ENCODE data around the gene IL1F10. TPM values are rescaled to one million over a fixed set of nuclear protein-coding genes. Genes with fewer than 3 reads are reported as not detected.
"Not testable (repeated sequence)": the region's sequence is repeated elsewhere in the genome, so short reads cannot be mapped to it uniquely, and the experiment has no call there.

IL1F10 gene
- total RNA-seq, 4 donors from 2014 or later, result not detected

DNA sequence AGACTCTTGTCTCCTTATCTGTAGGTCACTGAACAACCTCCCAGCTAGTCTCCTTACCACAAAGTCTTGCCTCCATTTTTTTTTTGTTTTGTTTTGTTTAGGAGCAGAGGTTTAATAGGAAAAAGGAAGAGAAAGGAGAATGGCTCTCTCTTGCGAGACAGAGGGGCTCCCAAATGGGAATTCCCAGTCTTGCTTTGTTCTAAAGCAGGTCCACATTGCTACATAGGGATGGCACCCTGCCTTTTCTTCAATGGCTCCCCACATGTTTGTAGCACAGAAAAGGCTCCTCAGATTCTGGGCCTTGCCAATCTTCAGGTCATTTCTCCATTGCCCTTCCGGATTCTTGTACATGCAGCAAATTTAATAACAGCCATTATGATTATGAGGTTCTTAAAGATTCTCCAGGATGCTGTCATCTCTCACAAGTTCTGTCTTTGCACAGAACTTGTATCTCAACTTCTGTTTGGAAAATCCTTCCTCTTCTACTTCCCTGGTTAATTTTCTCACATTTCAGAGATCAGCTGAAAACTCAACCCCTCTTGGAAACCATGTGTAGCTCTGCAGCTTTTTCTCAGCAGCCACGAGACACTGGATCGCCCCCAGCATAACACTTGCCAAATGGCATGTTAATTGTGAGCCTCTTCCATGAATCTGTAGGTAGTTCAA is 23.6 kb downstream of the IL1F10 start:
- intact Hi-C loops (cut with DNase I), result no loop called here
- TF ChIP-seq EP300 (IDR thresholded peaks at IDR 0.05), result no peak
- TF ChIP-seq, protein P1, sequence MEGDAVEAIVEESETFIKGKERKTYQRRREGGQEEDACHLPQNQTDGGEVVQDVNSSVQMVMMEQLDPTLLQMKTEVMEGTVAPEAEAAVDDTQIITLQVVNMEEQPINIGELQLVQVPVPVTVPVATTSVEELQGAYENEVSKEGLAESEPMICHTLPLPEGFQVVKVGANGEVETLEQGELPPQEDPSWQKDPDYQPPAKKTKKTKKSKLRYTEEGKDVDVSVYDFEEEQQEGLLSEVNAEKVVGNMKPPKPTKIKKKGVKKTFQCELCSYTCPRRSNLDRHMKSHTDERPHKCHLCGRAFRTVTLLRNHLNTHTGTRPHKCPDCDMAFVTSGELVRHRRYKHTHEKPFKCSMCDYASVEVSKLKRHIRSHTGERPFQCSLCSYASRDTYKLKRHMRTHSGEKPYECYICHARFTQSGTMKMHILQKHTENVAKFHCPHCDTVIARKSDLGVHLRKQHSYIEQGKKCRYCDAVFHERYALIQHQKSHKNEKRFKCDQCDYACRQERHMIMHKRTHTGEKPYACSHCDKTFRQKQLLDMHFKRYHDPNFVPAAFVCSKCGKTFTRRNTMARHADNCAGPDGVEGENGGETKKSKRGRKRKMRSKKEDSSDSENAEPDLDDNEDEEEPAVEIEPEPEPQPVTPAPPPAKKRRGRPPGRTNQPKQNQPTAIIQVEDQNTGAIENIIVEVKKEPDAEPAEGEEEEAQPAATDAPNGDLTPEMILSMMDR (IDR thresholded peaks at IDR 0.05), result no peak
- no peak for TF ChIP-seq POLR2AphosphoS5 (IDR thresholded peaks at IDR 0.05)
- TF ChIP-seq POLR2A (IDR thresholded peaks at IDR 0.05; ENCODE audit: low read depth), result no peak

GRCh38 chr2:113092864-113093612 is 25.3 kb downstream of the IL1F10 start:
- TF ChIP-seq EP300 (IDR thresholded peaks at IDR 0.05) (no peak), POLR2AphosphoS5 (IDR thresholded peaks at IDR 0.05) (no peak), POLR2A (IDR thresholded peaks at IDR 0.05; ENCODE audit: low read depth) (no peak)
- TF ChIP-seq, protein P1 (IDR thresholded peaks at IDR 0.05), result no peak
- 90% methylated on average over 5 of the region's 5 CpGs for WGBS

More for the DNA sequence above, 23.6 kb downstream of the IL1F10 start:
- H3K9me3 ChIP-seq, result peaks cover 0 to 8% (median 0%) of the 10 kb centered on the region in 4 donors
- H3K27ac ChIP-seq (replicated peaks in 1 of 4), result no peak overlapping the region
- no peaks in the 10 kb centered on the region for H3K36me3 ChIP-seq
- no peaks in the 10 kb centered on the region for H3K4me1 ChIP-seq
- no peak overlapping the region for H3K4me3 ChIP-seq
- H3K27me3 ChIP-seq, result peaks cover 0 to 14% (median 0%) of the 10 kb centered on the region in 4 donors
- DNase-seq (ENCODE audit: extremely low spot score), result peak; percentile 50
- 78% methylated on average over 4 of the region's 4 CpGs for WGBS

DNA sequence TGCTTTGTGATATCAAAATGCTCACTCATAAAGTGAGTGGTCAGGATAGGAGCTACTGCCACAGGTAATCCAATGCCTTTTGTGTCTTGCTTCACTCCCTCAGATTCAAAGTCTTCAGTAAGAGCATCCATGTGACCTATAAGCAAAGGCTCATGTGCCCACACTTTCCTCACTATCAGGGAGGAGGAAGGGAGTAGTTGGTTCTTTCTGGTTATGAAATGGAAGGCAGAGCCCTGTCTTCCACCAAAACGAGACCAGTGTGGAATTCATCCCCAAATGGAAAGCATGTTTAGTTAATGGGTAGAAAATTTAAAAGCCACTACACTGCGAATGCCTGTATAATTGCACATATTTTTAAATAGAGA is 25.8 kb downstream of the IL1F10 start:
- Histone ChIP-seq H3K9me3 (peaks cover 0 to 3% (median 0%) of the 10 kb centered on the region in 4 donors), H3K36me3 (no peaks in the 10 kb centered on the region), H3K4me1 (no peaks in the 10 kb centered on the region), H3K27ac (replicated peaks in 1 of 4) (no peak overlapping the region), H3K27me3 (peaks cover 0 to 13% (median 0%) of the 10 kb centered on the region in 4 donors), H3K4me3 (no peak overlapping the region)
- WGBS, result 54% methylated on average over 2 of the region's 2 CpGs
- intact Hi-C loops (cut with DNase I), result no loop called here
- DNase-seq (ENCODE audit: extremely low spot score), result peak; percentile 37
- TF ChIP-seq POLR2A (IDR thresholded peaks at IDR 0.05; ENCODE audit: low read depth) (no peak), EP300 (IDR thresholded peaks at IDR 0.05) (no peak), POLR2AphosphoS5 (IDR thresholded peaks at IDR 0.05) (no peak)
- TF ChIP-seq, protein P1 (IDR thresholded peaks at IDR 0.05), result no peak

More at GRCh38 chr2:113092864-113093612, 25.3 kb downstream of the IL1F10 start:
- peaks cover 0 to 3% (median 0%) of the 10 kb centered on the region in 4 donors for H3K9me3 ChIP-seq
- no peaks in the 10 kb centered on the region for H3K36me3 ChIP-seq
- intact Hi-C loops (cut with DNase I), result no loop called here
- H3K4me3 ChIP-seq, result no peak overlapping the region
- no peaks in the 10 kb centered on the region for H3K4me1 ChIP-seq
- H3K27me3 ChIP-seq, result peaks cover 0 to 14% (median 0%) of the 10 kb centered on the region in 4 donors
- H3K27ac ChIP-seq (replicated peaks in 1 of 4), result no peak overlapping the region
- DNase-seq (ENCODE audit: extremely low spot score), result peak; percentile 89

DNA sequence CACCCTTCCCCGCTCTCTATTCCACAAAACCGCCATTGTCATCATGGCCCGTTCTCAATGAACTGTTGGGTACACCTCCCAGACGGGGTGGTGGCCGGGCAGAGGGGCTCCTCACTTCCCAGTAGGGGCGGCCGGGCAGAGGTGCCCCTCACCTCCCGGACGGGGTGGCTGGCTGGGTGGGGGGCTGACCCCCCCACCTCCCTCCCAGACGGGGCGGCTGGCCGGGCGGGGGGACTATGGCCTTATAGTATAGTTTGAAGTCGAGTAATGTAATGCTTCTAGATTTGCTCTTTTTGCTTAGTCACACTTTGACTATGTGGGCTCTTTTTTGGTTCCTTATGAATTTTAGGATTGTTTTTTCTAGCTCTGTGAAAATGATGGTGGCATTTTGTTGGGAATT is 28.5 kb downstream of the IL1F10 start:
- H3K36me3 ChIP-seq; H3K4me3 ChIP-seq; H3K27ac ChIP-seq (replicated peaks in 1 of 4); DNase-seq (ENCODE audit: extremely low spot score); H3K9me3 ChIP-seq; intact Hi-C loops (cut with DNase I); H3K4me1 ChIP-seq: not testable (repeated sequence)
- H3K27me3 ChIP-seq, result peaks cover 0 to 10% (median 0%) of the 10 kb centered on the region in 4 donors
- WGBS, result 88% methylated on average over 13 of the region's 14 CpGs

GRCh38 chr2:113096842-113097618 is 29.3 kb downstream of the IL1F10 start:
- H3K4me1 ChIP-seq; H3K9me3 ChIP-seq; H3K4me3 ChIP-seq; intact Hi-C loops (cut with DNase I); H3K27ac ChIP-seq (replicated peaks in 1 of 4); DNase-seq (ENCODE audit: extremely low spot score); H3K36me3 ChIP-seq: not testable (repeated sequence)
- 92% methylated on average over 2 of the region's 2 CpGs for WGBS
- peaks cover 0 to 10% (median 0%) of the 10 kb centered on the region in 4 donors for H3K27me3 ChIP-seq

Data from esophagus muscularis mucosa (tissue), 4 donors.